ENCODE data around the gene RFX2. TPM values are rescaled to one million over a fixed set of nuclear protein-coding genes. Genes with fewer than 3 reads are reported as not detected.

RFX2 gene
- total and polyA plus RNA-seq, 4 donors = 0.67 to 5.1 (median 2.8) TPM

- Histone ChIP-seq H3K4me1 (ENCODE audit: control insufficient read depth in 4 of 4, insufficient read depth in 4 of 4, low read length in 3 of 4) (no peaks in the 10 kb centered on the region), H3K27ac (ENCODE audit: low read depth in 1 of 2, low read length in 2 of 2) (no peak overlapping the region), H3K36me3 (ENCODE audit: control insufficient read depth in 4 of 4, insufficient read depth in 3 of 4, low read depth in 1 of 4, low read length in 3 of 4) (no peaks in the 10 kb centered on the region), H3K27me3 (ENCODE audit: control insufficient read depth in 4 of 4, insufficient read depth in 4 of 4, low read length in 3 of 4) (no peaks in the 10 kb centered on the region), H3K4me3 (ENCODE audit: low read depth in 1 of 3, low read length in 3 of 3) (no peak overlapping the region), H3K9me3 (ENCODE audit: control insufficient read depth in 4 of 4, low read length in 3 of 4) (no peaks in the 10 kb centered on the region), H3K9ac (ENCODE audit: low read depth in 1 of 2, low read length in 2 of 2) (no peak overlapping the region)
- 97% methylated on average over 26 of the region's 26 CpGs for WGBS
- no peak for DNase-seq (ENCODE audit: low spot score)
- TF ChIP-seq REST (IDR thresholded peaks at IDR 0.05) (no peak), RXRA (IDR thresholded peaks at IDR 0.05) (no peak), HNF4A (conservative IDR thresholded peaks at IDR 0.05) (no peak), ZBTB33 (IDR thresholded peaks at IDR 0.05) (no peak), SP1 (IDR thresholded peaks at IDR 0.05) (no peak), FOXA1 (IDR thresholded peaks at IDR 0.05) (no peak), RAD21 (IDR thresholded peaks at IDR 0.05) (no peak), GABPA (IDR thresholded peaks at IDR 0.05 in 1 of 2, conservative IDR thresholded peaks at IDR 0.05 in 1 of 2) (no peak), EGR1 (IDR thresholded peaks at IDR 0.05; ENCODE audit: low read depth in 2 of 2) (no peak), HNF4G (IDR thresholded peaks at IDR 0.05) (no peak), NR2F2 (IDR thresholded peaks at IDR 0.05) (no peak)
Measured at GRCh38 chr19:6002591-6002990, 107.7 kb downstream of the RFX2 start.

GRCh38 chr19:6000228-6000847 lies 110.0 kb downstream of the RFX2 start:
- Histone ChIP-seq H3K27ac (ENCODE audit: low read depth in 1 of 2, low read length in 2 of 2) (no peak overlapping the region), H3K27me3 (ENCODE audit: control insufficient read depth in 4 of 4, insufficient read depth in 4 of 4, low read length in 3 of 4) (no peaks in the 10 kb centered on the region), H3K4me1 (ENCODE audit: control insufficient read depth in 4 of 4, insufficient read depth in 4 of 4, low read length in 3 of 4) (no peaks in the 10 kb centered on the region), H3K9ac (ENCODE audit: low read depth in 1 of 2, low read length in 2 of 2) (no peak overlapping the region), H3K4me3 (ENCODE audit: low read depth in 1 of 3, low read length in 3 of 3) (no peak overlapping the region), H3K36me3 (ENCODE audit: control insufficient read depth in 4 of 4, insufficient read depth in 3 of 4, low read depth in 1 of 4, low read length in 3 of 4) (no peaks in the 10 kb centered on the region), H3K9me3 (ENCODE audit: control insufficient read depth in 4 of 4, low read length in 3 of 4) (no peaks in the 10 kb centered on the region)
- WGBS = 95% methylated on average over 7 of the region's 7 CpGs
- no peak for TF ChIP-seq FOXA2 (IDR thresholded peaks at IDR 0.05)
- no peak for TF ChIP-seq ATF3 (IDR thresholded peaks at IDR 0.05)
- TF ChIP-seq NR2F2 (IDR thresholded peaks at IDR 0.05) = no peak
- TF ChIP-seq YY1 (IDR thresholded peaks at IDR 0.05) = no peak
- no peak for TF ChIP-seq RXRA (IDR thresholded peaks at IDR 0.05)
- no peak for TF ChIP-seq GABPA (IDR thresholded peaks at IDR 0.05 in 1 of 2, conservative IDR thresholded peaks at IDR 0.05 in 1 of 2)
- TF ChIP-seq ZBTB33 (IDR thresholded peaks at IDR 0.05) = no peak
- no peak for TF ChIP-seq EGR1 (IDR thresholded peaks at IDR 0.05; ENCODE audit: low read depth in 2 of 2)
- no peak for TF ChIP-seq FOXA1 (IDR thresholded peaks at IDR 0.05)
- no peak for DNase-seq (ENCODE audit: low spot score)
